ENCODE results near the gene GNB1L. TPM values are rescaled to one million over a fixed set of nuclear protein-coding genes. Genes with fewer than 3 reads are reported as not detected.

GNB1L gene, protein sequence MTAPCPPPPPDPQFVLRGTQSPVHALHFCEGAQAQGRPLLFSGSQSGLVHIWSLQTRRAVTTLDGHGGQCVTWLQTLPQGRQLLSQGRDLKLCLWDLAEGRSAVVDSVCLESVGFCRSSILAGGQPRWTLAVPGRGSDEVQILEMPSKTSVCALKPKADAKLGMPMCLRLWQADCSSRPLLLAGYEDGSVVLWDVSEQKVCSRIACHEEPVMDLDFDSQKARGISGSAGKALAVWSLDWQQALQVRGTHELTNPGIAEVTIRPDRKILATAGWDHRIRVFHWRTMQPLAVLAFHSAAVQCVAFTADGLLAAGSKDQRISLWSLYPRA
- total RNA-seq (ENCODE audit: unreplicated experiment) = 5.0 TPM
- long read RNA-seq, full-length matches to known transcripts = 5 of 8 reads
- long read RNA-seq, partial matches to known transcripts = 0 of 8 reads
- long read RNA-seq, other reads (novel, unspliced or antisense) = 3 of 8 reads

DNA sequence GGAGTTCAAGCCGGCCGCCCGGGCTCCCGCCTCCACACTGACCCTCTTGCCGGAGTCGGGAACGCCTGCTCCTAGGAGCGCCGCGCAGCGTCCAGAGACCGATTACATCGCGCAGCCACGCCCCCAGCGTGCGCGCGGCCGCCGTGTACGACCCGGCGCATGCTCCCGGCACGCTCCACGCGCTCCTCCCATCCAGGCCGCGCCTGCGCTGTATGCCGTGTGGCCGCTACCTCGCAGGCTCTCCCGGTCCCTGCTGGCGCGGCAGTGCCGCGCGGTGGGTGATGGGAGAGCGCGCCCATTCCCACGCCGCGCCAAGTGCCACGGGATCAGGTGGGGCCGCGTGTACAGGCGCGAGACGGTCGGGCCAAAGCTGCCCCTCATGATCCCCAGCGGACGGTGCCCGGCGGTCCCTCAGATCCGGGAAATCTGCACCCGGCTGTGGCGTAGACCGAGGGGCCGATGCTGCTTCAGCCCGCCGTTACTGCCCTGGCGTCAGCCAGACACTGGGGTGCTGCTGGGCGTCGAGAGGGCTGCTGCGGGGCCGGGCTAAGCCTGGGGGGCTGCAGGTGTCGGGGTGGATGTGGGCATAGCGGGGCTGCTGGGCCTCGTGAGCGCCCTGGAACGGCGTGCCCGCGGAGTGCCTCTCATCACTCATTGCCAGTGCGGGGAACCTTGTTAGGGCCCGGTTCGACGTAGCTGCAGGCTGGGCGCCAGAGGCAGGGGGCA is at the start of gene GNB1L, which contains the start of gene RTL10:
TSS of gene GNB1L (minus strand) at position 97 of the 726 bp plus-strand sequence. CDS start 33,519 bp downstream, outside the sequence.
TSS of gene RTL10 (minus strand) at position 97 of the 726 bp plus-strand sequence. CDS start 2,613 bp downstream, outside the sequence.
- peaks cover 17% of the 10 kb centered on the region for H3K4me1 Mint-ChIP-seq (ENCODE audit: low read depth, unreplicated experiment)
- peaks cover 6% of the 10 kb centered on the region for H3K36me3 Mint-ChIP-seq (ENCODE audit: unreplicated experiment)
- TF ChIP-seq, protein P1, sequence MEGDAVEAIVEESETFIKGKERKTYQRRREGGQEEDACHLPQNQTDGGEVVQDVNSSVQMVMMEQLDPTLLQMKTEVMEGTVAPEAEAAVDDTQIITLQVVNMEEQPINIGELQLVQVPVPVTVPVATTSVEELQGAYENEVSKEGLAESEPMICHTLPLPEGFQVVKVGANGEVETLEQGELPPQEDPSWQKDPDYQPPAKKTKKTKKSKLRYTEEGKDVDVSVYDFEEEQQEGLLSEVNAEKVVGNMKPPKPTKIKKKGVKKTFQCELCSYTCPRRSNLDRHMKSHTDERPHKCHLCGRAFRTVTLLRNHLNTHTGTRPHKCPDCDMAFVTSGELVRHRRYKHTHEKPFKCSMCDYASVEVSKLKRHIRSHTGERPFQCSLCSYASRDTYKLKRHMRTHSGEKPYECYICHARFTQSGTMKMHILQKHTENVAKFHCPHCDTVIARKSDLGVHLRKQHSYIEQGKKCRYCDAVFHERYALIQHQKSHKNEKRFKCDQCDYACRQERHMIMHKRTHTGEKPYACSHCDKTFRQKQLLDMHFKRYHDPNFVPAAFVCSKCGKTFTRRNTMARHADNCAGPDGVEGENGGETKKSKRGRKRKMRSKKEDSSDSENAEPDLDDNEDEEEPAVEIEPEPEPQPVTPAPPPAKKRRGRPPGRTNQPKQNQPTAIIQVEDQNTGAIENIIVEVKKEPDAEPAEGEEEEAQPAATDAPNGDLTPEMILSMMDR (IDR thresholded peaks at IDR 0.05; ENCODE audit: partially characterized antibody, unreplicated experiment) = no peak
- peaks cover 6% of the 10 kb centered on the region for H3K9me3 Mint-ChIP-seq (ENCODE audit: unreplicated experiment)
- peak within 1 kb of the TSS; percentile 84 for H3K27ac Mint-ChIP-seq (ENCODE audit: unreplicated experiment)
- DNase-seq = peak; percentile 98
- peak within 1 kb of the TSS; percentile 93 for H3K4me3 Mint-ChIP-seq (ENCODE audit: unreplicated experiment)
- H3K27me3 Mint-ChIP-seq (ENCODE audit: unreplicated experiment) = peaks cover 13% of the 10 kb centered on the region

DNA sequence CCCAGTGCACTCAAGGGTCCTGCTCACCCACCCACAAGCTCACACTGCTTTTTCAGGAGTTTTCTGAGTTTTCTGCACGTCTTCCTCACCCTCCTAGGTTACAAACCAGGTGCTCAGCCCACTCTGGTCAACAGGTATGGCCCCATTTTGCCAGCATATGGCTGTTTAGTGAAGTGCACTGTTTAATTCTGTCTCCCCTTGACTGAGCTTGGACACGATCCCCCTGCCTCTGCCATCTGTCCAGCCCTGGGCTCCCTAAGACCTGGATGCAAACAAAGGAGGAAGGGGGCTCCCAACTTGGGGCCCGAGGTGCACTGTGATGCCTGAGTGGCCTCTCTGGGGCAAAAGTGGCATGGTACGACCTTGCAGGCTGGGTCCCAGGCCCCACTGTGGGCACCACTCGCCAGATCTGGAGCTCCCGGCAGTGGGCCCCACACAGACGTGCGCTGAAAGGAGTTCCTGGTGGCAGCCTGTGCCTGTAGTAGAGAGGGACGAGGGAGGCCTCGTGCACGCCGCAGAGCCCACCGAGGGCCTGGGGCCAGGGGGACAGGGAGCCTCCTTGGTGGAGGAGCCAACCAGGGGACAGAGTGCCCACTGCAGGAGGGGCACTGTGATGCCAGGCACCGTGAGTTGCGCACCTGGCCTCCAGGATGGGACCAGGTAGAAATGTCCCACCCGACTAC is 49.6 kb upstream of the GNB1L start:
- Mint-ChIP-seq H3K27ac (ENCODE audit: unreplicated experiment) (no peak overlapping the region), H3K4me3 (ENCODE audit: unreplicated experiment) (no peak overlapping the region), H3K27me3 (ENCODE audit: unreplicated experiment) (peaks cover 9% of the 10 kb centered on the region), H3K4me1 (ENCODE audit: low read depth, unreplicated experiment) (peaks cover 25% of the 10 kb centered on the region), H3K36me3 (ENCODE audit: unreplicated experiment) (no peaks in the 10 kb centered on the region), H3K9me3 (ENCODE audit: unreplicated experiment) (peaks cover 7% of the 10 kb centered on the region)
- DNase-seq = no peak
- TF ChIP-seq, protein P1 (IDR thresholded peaks at IDR 0.05; ENCODE audit: partially characterized antibody, unreplicated experiment) = no peak

DNA sequence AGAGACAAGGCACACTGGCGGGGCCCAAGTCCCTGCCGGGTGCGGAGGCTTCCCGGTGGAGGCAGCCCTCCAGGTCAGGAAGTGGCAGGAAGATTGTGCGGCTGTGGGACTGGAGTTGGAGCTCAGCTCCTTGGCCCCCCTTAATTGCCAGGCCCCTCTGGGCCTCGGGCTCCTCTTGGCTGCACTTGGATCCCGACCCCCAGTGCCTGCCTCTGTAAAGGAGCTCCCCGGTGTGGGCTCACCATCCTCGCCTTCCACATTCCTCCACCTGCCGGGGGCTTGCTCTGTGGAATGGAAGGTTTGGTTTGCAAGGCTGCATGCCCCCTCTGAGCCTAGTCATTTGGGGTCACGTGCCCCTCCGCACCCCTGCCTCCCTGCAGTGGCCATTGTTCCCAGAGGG is 48.8 kb upstream of the GNB1L start:
- Mint-ChIP-seq H3K4me3 (ENCODE audit: unreplicated experiment) (no peak overlapping the region), H3K27ac (ENCODE audit: unreplicated experiment) (no peak overlapping the region), H3K4me1 (ENCODE audit: low read depth, unreplicated experiment) (peaks cover 32% of the 10 kb centered on the region), H3K36me3 (ENCODE audit: unreplicated experiment) (no peaks in the 10 kb centered on the region), H3K27me3 (ENCODE audit: unreplicated experiment) (peaks cover 8% of the 10 kb centered on the region), H3K9me3 (ENCODE audit: unreplicated experiment) (peaks cover 7% of the 10 kb centered on the region)
- no peak for DNase-seq
- TF ChIP-seq, protein P1 (IDR thresholded peaks at IDR 0.05; ENCODE audit: partially characterized antibody, unreplicated experiment) = no peak

DNA sequence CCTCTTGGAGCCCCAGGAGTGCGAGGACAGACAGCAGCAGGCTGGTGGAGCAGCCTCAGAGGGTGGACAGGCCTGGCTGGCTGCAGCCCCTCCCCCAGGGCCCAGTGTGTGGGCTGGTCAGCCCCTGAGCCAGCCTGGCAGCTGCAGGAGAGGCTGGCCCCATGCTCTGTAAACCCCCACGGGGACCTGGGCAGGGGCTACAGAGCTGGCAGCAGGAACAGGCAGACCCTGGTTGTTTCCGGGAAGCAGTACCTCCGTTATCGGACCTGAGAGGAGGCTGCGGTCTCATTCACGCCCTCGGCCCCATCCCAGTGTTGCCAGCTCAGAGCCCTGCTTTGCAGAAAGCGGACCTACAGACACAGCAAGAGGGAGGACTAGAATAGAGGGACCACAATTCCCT is 48.4 kb upstream of the GNB1L start:
- peak overlapping the region; percentile 87 for H3K27ac Mint-ChIP-seq (ENCODE audit: unreplicated experiment)
- DNase-seq = peak; percentile 71
- peaks cover 32% of the 10 kb centered on the region for H3K4me1 Mint-ChIP-seq (ENCODE audit: low read depth, unreplicated experiment)
- peaks cover 7% of the 10 kb centered on the region for H3K9me3 Mint-ChIP-seq (ENCODE audit: unreplicated experiment)
- no peak overlapping the region for H3K4me3 Mint-ChIP-seq (ENCODE audit: unreplicated experiment)
- H3K36me3 Mint-ChIP-seq (ENCODE audit: unreplicated experiment) = no peaks in the 10 kb centered on the region
- TF ChIP-seq, protein P1 (IDR thresholded peaks at IDR 0.05; ENCODE audit: partially characterized antibody, unreplicated experiment) = no peak
- H3K27me3 Mint-ChIP-seq (ENCODE audit: unreplicated experiment) = peaks cover 5% of the 10 kb centered on the region
